ENCODE measurements around the gene KDM2B.

Gene KDM2B

GRCh38 chr12:121444842-121445202 lies 136.0 kb downstream of the KDM2B start:
- Histone ChIP-seq H3K4me3 (ENCODE audit: low read length) (no peak overlapping the region), H3K9me2 (replicated peaks; ENCODE audit: control insufficient read depth, low read length) (no peaks in the 10 kb centered on the region), H3K4me1 (ENCODE audit: control insufficient read depth, low read length) (no peaks in the 10 kb centered on the region), H3K4me2 (ENCODE audit: low read length) (no peak overlapping the region), H3K9me3 (ENCODE audit: control insufficient read depth, insufficient read depth, low read length) (no peaks in the 10 kb centered on the region), H3K27me3 (ENCODE audit: control insufficient read depth, low read length) (no peaks in the 10 kb centered on the region), H3F3A (ENCODE audit: control insufficient read depth, insufficient read depth) (no peaks in the 10 kb centered on the region), H3K79me2 (ENCODE audit: control insufficient read depth, low read length) (peaks cover 43% of the 10 kb centered on the region), H3K36me3 (ENCODE audit: control insufficient read depth, low read length) (peaks cover 79% of the 10 kb centered on the region), H4K20me1 (ENCODE audit: control insufficient read depth, insufficient read depth, low read depth, low read length) (no peaks in the 10 kb centered on the region), H3K27ac (ENCODE audit: low read depth, low read length) (no peak overlapping the region)
- TF ChIP-seq CTCF (IDR thresholded peaks at IDR 0.05; ENCODE audit: low read depth, low read length, poor library complexity, severe bottlenecking) (no peak), EZH2phosphoT487 (IDR thresholded peaks at IDR 0.05; ENCODE audit: borderline replicate concordance, low read length) (no peak)

- Histone ChIP-seq H3K79me2 (ENCODE audit: control insufficient read depth, low read length) (peaks cover 37% of the 10 kb centered on the region), H3K4me2 (ENCODE audit: low read length) (no peak overlapping the region), H3K4me1 (ENCODE audit: control insufficient read depth, low read length) (no peaks in the 10 kb centered on the region), H3K36me3 (ENCODE audit: control insufficient read depth, low read length) (peaks cover 79% of the 10 kb centered on the region), H4K20me1 (ENCODE audit: control insufficient read depth, insufficient read depth, low read depth, low read length) (no peaks in the 10 kb centered on the region), H3K9me2 (replicated peaks; ENCODE audit: control insufficient read depth, low read length) (no peaks in the 10 kb centered on the region), H3F3A (ENCODE audit: control insufficient read depth, insufficient read depth) (no peaks in the 10 kb centered on the region), H3K27ac (ENCODE audit: low read depth, low read length) (no peak overlapping the region), H3K9me3 (ENCODE audit: control insufficient read depth, insufficient read depth, low read length) (no peaks in the 10 kb centered on the region), H3K4me3 (ENCODE audit: low read length) (no peak overlapping the region), H3K27me3 (ENCODE audit: control insufficient read depth, low read length) (no peaks in the 10 kb centered on the region)
- TF ChIP-seq EZH2phosphoT487 (IDR thresholded peaks at IDR 0.05; ENCODE audit: borderline replicate concordance, low read length) (no peak), CTCF (IDR thresholded peaks at IDR 0.05; ENCODE audit: low read depth, low read length, poor library complexity, severe bottlenecking) (no peak)
Observed at GRCh38 chr12:121443911-121444841, 136.6 kb downstream of the KDM2B start.

GRCh38 chr12:121443193-121443870 lies 137.5 kb downstream of the KDM2B start:
- no peak overlapping the region for H3K4me3 ChIP-seq (ENCODE audit: low read length)
- H3K27ac ChIP-seq (ENCODE audit: low read depth, low read length), result no peak overlapping the region
- H3K4me1 ChIP-seq (ENCODE audit: control insufficient read depth, low read length), result no peaks in the 10 kb centered on the region
- peaks cover 79% of the 10 kb centered on the region for H3K36me3 ChIP-seq (ENCODE audit: control insufficient read depth, low read length)
- H3K4me2 ChIP-seq (ENCODE audit: low read length), result no peak overlapping the region
- no peaks in the 10 kb centered on the region for H3F3A ChIP-seq (ENCODE audit: control insufficient read depth, insufficient read depth)
- H3K9me3 ChIP-seq (ENCODE audit: control insufficient read depth, insufficient read depth, low read length), result no peaks in the 10 kb centered on the region; the same call in 1 of the 2 replicates
- peaks cover 28% of the 10 kb centered on the region for H3K79me2 ChIP-seq (ENCODE audit: control insufficient read depth, low read length)
- H3K27me3 ChIP-seq (ENCODE audit: control insufficient read depth, low read length), result no peaks in the 10 kb centered on the region
- TF ChIP-seq EZH2phosphoT487 (IDR thresholded peaks at IDR 0.05; ENCODE audit: borderline replicate concordance, low read length), result no peak
- peak; percentile 87 for TF ChIP-seq CTCF (IDR thresholded peaks at IDR 0.05; ENCODE audit: low read depth, low read length, poor library complexity, severe bottlenecking)
- H4K20me1 ChIP-seq (ENCODE audit: control insufficient read depth, insufficient read depth, low read depth, low read length), result no peaks in the 10 kb centered on the region
- no peaks in the 10 kb centered on the region for H3K9me2 ChIP-seq (replicated peaks; ENCODE audit: control insufficient read depth, low read length)

Measured in DOHH2 (cell line).